CD4-positive, alpha-beta T cell treated with Interleukin-17A for 4 hours (primary cell): Measurements from ENCODE around the gene TUBA3D.
A peak's percentile ranks its signal among the peaks of the same experiment; 100 is the strongest.
"Not testable (repeated sequence)": the region's sequence is repeated elsewhere in the genome, so short reads cannot be mapped to it uniquely, and the experiment has no call there.

Source experiments
- DNase-seq: peaks from one replicate; pipeline ENCODE4 v3.0.0-alpha.2; 2020; ENCODE audit warnings: mixed read lengths

Gene TUBA3D

GRCh38 chr2:131484906-131485460, 9.1 kb downstream of the TUBA3D start:
- DNase-seq, result not testable (repeated sequence)

- DNase-seq, result not testable (repeated sequence)
Measured at GRCh38 chr2:131486201-131486902, 10.4 kb downstream of the TUBA3D start.

- no peak for DNase-seq
Measured at GRCh38 chr2:131488306-131489205, 12.6 kb downstream of the TUBA3D start.

- DNase-seq, result peak; percentile 60
Measured at GRCh38 chr2:131490616-131491468, 14.9 kb downstream of the TUBA3D start.

GRCh38 chr2:131491469-131491836, 15.5 kb downstream of the TUBA3D start:
- not testable (repeated sequence) for DNase-seq

- DNase-seq, result not testable (repeated sequence)
Measured at GRCh38 chr2:131492015-131492417, 16.1 kb downstream of the TUBA3D start, which contains the start of gene MZT2A. Gene MZT2A (minus strand): TSS chr2:131492397. CDS start chr2:131492376, 21 bp downstream.

- DNase-seq, result peak; percentile 95
Measured at GRCh38 chr2:131492418-131493198, 16.7 kb downstream of the TUBA3D start.

GRCh38 chr2:131493199-131493968, 17.5 kb downstream of the TUBA3D start:
- DNase-seq, result no peak

- not testable (repeated sequence) for DNase-seq
Measured at GRCh38 chr2:131495506-131495905, 19.6 kb downstream of the TUBA3D start.

- not testable (repeated sequence) for DNase-seq
Measured at GRCh38 chr2:131498321-131498973, 22.5 kb downstream of the TUBA3D start.

GRCh38 chr2:131503587-131503986, 27.7 kb downstream of the TUBA3D start:
- not testable (repeated sequence) for DNase-seq

- not testable (repeated sequence) for DNase-seq
Measured at GRCh38 chr2:131504082-131504750, 28.3 kb downstream of the TUBA3D start.

GRCh38 chr2:131509615-131510014, 33.7 kb downstream of the TUBA3D start:
- DNase-seq, result no peak

- DNase-seq, result not testable (repeated sequence)
Measured at GRCh38 chr2:131511291-131511968, 35.5 kb downstream of the TUBA3D start.

- not testable (repeated sequence) for DNase-seq
Measured at GRCh38 chr2:131511969-131512870, 36.3 kb downstream of the TUBA3D start.

- not testable (repeated sequence) for DNase-seq
Measured at GRCh38 chr2:131514408-131515166, 38.7 kb downstream of the TUBA3D start.

- DNase-seq, result not testable (repeated sequence)
Measured at GRCh38 chr2:131515235-131515634, 39.3 kb downstream of the TUBA3D start.
